ENCODE measurements around the gene IL1F10. TPM values are rescaled to one million over a fixed set of nuclear protein-coding genes. Genes with fewer than 3 reads are reported as not detected.
"Not testable (repeated sequence)": the region's sequence is repeated elsewhere in the genome, so short reads cannot be mapped to it uniquely, and the experiment has no call there.

IL1F10 gene
- total RNA-seq, 1 experiment from 2014 or later = not detected

DNA sequence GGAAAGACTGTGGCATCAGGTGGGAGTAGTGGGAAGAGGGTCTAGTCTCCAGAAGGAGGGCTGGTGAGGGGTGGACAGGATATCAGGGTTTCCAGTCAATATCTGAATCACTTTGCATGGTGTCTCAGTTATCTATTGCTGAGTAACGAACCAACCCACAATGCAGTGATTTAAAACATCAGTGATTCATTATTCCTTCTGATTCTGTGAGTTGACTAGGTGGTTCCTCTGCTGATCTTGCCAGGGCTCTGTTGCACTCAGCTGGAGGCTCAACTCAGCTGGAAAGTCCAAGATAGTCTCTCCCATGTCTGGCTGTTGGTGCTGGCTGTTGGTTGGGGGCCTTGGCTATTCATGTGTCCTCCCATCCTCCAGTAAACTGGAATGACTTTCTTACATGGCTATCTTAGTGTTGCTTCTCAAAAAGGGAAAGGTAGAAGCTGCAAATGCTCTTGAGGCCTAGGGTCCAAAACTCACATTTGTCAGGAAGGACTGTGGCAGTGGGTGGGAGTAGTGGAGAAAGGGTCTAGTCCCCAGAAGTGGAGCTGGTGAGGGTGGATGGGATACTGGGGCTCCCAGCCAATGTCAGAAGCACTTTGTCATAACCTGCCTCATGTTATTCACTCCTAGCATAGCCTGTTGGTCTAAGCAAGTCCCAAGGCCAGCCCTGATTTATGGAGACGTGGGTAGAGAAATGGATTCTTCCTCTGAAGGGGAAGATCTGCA lies 13.9 kb downstream of the IL1F10 start:
- DNase-seq (ENCODE audit: low read depth) = no peak

DNA sequence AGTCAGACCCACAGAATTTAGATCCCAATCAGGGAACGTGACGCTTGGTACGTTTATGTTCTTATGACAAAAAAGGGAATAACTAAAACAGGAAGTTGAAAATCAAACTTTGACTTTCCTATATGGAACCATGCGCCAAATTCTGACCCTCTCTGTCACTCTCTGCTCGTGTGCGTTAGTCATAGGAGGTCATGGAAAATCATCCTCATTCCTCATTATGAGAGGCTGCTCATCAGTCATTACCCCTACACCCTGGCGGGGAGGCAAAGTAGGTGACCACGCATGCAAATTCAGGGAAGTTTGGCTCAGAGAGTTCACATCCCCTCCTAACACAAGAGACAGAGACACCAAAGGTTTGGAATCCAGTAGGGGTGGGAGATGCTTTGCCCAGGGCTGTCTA lies 15.5 kb downstream of the IL1F10 start:
- DNase-seq (ENCODE audit: low read depth) = peak; percentile 16

DNA sequence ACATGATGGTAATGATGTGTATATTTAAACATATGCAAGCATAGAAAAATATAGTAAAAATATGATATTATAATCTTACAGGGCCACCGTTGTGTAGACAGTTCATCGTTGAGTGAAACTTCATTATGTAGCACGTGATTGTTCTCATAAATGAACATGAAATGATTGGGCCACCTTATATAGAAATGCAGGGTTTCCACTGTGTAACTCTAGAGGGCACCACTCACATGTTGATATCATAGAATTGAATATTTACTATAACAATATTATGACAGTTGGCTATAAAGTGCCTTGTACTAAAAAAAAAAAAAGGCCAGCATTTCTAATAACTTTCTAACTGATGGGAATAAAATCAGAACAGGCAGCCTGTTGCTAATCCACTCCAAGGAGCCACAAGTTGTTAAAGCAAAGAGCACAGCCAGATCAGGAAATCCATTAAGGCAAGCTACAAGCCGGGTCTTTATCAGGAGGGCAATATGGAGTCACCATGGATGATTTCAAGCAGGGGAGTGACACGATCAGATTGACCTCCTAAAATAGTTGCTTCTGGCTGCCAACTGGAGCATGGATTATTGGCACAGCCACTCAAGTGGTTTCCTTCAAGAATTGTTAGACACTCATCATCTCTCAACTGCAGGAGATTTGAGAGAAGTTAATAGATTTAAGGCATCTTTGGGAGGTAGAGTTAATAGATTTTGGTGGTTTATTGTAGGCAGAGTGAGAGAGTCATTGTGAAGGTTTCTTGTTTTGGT lies 16.7 kb downstream of the IL1F10 start:
- peak; percentile 17 for DNase-seq (ENCODE audit: low read depth)

DNA sequence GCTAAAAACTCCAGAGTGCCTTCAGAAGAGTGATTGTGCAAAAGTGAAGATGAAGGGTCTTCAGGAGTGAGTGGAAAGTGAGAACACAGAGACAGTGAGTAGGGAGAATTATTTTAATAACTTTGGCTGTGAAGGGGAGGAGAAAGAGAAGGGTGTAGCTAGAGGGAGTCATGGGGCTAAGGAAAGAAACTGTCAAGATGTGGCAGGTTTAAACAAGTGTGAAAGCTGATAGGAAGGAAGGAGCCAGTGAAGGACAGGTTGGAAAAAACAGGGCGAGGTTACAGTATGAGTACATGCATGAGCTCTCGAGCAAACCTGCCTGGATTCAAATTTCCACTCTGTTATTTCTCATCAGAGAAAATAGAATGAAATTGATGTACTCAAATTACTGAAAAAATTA lies 17.8 kb downstream of the IL1F10 start:
- no peak for DNase-seq (ENCODE audit: low read depth)

DNA sequence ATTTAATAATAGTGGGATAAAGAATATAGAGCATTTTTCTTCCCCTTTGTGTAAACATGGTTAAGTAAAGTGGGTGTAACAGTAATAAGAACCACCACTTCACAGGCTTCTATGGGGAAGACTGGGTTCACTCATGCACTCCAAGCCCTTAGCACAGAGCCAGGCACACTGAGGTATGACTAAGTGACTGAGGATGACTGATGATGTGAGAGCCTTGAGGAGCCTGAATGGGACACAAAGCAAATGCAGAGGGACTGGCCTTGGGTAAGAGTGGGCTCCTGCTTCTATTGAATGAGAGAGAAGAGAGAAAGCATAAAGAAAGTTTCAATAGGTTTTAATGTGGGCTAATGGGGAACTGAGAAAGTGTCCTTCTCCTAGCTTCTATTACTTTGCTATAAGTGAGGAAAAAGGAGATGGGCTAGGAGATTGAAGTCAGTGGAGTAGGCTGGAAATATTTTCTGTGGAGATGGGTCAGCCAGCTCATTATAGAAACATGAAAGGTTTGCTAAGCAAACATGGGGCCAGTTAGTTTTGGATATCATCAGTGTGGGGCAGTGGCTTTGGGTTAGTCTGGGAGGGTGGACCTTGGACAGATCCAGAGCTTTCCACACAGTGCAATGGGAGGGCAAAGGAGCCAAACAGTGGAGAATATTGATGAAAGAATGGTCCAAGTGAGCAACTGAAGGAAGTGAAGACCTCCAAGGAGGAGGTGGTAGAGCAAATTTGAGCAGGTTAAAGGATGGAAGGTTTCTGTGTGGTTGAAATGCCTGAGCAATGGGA lies 20.6 kb downstream of the IL1F10 start:
- DNase-seq (ENCODE audit: low read depth) = no peak

DNA sequence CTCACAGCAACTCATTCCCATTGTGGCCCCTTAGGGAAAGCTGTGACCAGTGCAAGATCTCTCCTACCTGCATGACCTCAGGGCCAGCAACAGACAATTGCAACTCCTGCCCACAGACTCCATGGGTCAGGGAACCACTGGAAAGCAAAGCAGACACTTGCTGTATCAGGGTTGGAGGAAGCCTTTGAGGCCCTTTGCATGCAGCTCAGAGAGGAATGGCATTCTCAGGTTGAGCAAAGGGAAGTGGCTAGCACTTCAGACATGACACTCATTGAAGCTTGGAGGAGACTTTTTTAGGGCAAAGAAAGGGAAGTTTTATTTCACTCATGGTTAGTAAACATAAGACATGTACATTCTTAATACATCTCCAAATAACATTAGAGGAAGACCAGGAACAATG lies 22.1 kb downstream of the IL1F10 start:
- no peak for DNase-seq (ENCODE audit: low read depth)

DNA sequence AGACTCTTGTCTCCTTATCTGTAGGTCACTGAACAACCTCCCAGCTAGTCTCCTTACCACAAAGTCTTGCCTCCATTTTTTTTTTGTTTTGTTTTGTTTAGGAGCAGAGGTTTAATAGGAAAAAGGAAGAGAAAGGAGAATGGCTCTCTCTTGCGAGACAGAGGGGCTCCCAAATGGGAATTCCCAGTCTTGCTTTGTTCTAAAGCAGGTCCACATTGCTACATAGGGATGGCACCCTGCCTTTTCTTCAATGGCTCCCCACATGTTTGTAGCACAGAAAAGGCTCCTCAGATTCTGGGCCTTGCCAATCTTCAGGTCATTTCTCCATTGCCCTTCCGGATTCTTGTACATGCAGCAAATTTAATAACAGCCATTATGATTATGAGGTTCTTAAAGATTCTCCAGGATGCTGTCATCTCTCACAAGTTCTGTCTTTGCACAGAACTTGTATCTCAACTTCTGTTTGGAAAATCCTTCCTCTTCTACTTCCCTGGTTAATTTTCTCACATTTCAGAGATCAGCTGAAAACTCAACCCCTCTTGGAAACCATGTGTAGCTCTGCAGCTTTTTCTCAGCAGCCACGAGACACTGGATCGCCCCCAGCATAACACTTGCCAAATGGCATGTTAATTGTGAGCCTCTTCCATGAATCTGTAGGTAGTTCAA lies 23.6 kb downstream of the IL1F10 start:
- DNase-seq (ENCODE audit: low read depth) = no peak

DNA sequence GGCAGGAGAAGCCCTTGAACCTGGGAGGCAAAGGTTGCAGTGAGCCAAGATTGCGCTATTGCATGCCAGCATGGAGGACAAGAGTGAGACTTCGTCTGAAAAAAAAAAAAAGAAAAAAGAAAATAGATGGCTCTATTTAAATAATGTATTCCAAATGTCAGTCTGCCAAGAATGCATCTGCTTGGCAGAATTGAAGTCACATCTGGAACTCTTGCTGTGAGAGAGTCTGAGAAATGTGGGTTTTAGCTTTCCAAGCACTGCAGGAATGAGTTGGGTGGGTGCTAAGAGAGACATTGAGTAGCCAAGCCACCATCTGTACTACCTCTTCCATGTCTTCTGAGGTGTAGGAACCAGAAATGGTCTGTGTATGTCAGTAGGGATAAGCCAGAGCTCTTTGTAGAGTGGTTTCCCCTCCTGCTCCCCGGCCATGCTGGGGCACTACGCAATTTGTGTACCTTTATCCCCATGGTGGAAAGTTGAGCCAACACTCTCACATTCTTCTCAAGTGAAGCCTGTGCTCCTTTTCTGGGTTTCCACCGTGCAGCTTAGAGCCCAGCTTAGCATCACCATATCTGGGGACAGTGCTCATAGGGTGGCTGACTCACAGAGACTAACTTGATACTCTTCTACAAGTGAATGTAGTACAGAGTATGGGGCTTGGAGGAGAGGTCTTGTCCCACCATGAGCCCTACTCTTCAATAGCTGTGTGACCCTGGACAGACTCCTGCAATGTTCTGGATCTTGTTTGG lies 25.3 kb downstream of the IL1F10 start:
- DNase-seq (ENCODE audit: low read depth) = no peak

DNA sequence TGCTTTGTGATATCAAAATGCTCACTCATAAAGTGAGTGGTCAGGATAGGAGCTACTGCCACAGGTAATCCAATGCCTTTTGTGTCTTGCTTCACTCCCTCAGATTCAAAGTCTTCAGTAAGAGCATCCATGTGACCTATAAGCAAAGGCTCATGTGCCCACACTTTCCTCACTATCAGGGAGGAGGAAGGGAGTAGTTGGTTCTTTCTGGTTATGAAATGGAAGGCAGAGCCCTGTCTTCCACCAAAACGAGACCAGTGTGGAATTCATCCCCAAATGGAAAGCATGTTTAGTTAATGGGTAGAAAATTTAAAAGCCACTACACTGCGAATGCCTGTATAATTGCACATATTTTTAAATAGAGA lies 25.8 kb downstream of the IL1F10 start:
- DNase-seq (ENCODE audit: low read depth) = no peak

DNA sequence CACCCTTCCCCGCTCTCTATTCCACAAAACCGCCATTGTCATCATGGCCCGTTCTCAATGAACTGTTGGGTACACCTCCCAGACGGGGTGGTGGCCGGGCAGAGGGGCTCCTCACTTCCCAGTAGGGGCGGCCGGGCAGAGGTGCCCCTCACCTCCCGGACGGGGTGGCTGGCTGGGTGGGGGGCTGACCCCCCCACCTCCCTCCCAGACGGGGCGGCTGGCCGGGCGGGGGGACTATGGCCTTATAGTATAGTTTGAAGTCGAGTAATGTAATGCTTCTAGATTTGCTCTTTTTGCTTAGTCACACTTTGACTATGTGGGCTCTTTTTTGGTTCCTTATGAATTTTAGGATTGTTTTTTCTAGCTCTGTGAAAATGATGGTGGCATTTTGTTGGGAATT lies 28.5 kb downstream of the IL1F10 start:
- DNase-seq (ENCODE audit: low read depth) = not testable (repeated sequence)

DNA sequence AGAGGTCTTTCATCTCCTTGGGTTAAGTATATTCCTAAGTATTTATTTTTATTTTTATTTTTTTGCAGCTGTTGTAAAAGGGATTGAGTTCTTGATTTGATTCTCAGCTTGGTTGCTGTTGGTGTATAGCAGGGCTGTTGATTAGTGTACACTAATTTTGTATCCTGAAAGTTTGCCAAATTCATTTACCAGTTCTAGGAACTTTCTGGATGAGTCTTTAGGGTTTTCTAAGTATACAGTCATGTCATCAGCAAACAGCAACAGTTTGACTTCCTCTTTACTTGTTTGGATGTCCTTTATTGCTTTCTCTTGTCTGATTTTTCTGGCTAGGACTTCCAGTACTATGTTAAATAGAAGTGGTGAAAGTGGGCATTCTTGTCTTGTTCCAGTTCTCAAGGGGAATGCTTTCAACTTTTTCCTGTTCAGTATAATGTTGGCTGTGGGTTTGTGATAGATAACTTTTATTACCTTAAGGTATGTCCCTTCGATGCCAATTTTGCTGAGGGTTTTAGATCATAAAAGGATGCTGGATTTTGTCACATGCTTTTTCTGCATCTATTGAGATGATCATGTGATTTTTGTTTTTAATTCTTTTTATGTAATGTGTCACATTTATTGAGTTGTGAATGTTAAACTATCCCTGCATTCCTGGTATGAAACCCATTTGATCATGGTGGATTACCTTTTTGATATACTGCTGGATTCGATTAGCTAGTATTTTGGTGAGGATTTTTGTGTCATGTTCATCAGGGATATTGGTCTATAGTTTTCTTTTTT lies 29.3 kb downstream of the IL1F10 start:
- not testable (repeated sequence) for DNase-seq (ENCODE audit: low read depth)

DNA sequence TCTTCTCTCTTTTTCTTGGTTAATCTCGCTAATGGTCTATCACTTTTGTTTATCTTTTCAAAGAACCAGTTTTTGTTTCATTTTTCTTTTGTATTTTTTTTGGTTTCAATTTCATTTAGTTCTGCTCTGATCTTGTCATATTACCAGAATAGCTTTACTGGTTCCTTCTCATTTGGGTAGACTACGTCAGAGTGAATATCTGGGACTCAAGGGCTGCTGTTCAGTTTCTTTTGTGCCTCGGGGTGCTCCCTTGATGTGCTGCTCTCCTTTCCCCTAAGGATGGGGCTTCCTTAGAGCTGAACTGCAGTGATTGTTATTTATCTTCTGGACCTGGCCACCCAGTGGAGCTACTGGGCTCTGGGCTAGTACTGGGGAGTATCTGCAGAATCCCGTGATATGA lies 30.3 kb downstream of the IL1F10 start:
- DNase-seq (ENCODE audit: low read depth) = no peak

DNA sequence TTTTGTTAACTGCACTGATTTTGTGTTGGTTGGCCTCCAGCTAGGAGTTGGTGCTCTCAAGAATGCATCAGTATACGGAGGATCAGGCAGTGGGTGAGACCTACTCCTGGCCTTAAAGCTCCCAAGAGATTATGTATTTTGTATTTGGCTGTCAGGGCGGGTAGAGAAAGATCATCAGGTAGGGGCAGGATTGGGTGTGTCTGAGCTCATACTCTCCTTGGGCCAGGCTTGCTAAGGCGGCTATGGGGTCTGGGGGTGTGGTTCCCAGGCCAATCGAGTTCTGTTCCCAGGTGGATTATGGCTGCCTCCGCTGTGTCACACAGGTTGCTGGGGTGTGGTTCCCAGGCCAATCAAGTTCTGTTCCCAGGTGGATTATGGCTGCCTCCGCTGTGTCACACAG lies 30.8 kb downstream of the IL1F10 start:
- no peak for DNase-seq (ENCODE audit: low read depth)

DNA sequence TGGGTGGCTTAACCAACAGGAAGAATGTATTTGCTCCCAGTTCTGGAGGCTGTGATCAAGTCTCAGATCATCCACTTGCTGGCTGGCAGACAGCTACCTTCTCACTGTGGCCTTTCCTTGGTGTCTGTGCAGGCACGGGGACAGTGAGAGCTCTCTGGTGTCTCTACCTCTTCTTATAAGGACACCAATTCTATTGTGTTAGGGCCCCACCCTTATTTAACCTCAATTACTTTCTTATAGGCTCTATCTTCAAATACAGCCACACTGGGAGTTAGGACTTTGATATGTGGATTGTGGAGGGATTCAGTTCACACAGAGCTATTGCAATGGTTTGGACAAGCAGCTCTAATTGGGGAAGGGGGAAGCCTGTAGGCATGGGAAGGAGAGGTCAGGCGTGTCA lies 34.4 kb downstream of the IL1F10 start:
- no peak for DNase-seq (ENCODE audit: low read depth)

DNA sequence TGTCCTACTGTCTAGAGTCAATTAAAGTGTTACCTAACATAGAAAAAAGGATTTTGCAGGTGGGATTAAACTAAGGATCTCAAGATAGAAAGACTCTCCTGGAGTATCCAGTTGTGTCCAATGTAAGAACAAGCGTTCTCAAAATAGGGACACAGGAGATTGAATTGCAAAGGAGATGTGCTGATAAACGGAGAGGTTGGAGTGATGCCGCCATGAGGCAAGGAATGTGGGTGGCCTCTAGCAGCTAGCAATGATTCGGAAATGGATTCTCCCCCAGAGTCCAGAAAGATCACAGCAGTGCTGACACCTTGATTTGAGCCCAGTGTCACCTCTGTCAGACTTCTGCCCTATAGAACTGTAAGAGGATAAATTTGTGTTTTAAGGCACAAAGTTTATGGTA lies 35.5 kb downstream of the IL1F10 start:
- no peak for DNase-seq (ENCODE audit: low read depth)

DNA sequence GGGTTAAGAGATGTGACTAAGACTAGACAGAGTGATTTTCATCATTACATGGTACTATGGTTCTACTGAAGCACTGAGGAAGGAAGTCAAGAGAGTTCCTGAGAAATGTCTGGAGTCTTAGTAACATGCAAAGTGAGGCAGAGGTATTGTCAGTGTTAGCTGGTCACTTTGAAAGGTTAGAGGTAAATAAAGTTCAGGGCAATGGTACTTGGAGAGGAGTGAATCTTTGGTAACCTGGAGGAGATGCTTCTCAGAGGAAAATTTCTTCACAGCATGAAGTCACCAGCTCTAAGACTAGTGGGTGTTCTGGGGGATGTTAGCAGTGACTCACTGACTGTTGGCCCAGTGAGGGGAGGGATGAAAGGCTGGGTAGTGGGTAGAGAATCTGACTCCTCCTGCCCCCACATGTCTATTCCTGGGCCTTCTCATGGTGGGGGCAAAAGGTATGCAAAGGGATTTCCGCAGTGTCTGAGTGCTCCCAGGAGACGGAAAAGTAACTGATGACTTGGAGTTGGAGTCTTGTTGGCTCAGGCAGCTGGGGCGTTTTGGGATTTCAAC lies 36.4 kb downstream of the IL1F10 start:
- DNase-seq (ENCODE audit: low read depth) = no peak

DNA sequence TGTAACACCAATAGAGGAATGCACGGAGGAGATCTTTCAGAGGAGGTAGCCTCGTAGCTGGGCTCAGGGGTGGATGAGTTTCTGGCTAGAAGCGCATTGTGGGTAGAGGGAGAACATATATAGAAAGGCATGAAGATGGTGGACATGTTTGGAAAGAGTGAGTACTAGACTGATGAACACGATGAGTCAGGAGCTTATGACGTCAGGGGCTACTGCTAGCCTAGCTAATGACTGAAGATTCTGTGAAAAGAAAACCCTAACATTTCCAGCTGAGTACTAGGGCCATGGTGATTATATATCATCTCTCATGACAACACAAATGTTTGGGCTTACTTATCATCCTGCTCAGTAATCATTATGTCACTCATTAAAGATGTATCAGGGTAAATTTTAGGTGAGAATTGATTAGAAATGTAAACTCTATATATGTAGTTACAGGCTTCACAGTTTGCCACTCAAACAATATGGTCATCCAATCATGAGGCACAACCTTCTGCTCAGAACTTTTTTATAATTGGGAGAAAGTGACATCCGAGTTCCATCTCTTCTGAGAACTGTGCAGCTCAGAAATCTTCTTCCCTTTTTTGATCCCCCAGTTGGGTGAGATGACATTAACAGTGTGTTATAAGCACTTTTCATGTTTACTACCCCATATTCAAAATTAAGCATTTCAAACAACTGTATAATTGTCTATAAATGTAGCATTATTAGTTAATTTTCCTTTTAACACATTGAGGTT lies 37.4 kb downstream of the IL1F10 start:
- peak; percentile 58 for DNase-seq (ENCODE audit: low read depth)

DNA sequence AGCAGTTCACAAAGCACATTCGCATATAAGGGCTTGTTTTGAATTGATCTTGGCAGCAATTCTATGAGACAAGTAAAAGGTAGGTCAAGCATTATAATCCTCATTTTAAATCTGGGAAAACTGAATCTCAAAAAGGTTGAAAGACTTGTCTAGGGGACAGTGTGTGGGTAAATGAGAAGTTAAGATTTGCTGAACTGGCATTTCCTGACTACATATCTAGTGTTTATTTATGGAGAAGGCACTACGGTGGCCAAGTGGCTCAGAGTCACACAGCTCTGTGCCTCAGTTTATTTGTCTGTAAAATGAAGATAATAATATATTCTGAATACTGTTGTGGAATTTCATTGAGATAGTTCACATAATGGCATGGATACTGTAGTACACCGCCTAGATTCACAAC lies 43.4 kb downstream of the IL1F10 start:
- DNase-seq (ENCODE audit: low read depth) = no peak

DNA sequence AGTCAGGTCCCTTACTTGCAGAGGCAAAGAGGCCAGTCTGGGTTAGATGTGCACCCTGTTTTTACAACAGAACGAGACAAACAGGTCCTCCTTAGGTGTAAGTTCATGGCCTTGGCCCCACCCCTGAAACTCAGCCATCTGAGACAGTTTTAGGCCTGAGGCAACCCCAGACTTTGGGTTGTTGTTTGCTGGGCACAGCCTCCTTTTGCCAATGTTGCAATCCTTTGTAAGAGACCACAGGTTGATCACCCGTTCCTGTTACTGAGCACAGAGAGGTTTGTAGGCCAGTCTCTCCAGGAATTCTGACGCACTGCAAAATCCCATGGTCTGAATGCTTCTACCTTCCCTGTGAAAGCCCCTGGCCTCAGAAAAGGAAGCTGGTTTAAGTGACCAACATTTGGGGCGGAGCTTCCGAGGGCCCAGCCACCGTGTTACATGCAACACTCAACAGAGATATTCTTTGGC lies 44.1 kb downstream of the IL1F10 start:
- DNase-seq (ENCODE audit: low read depth) = no peak

DNA sequence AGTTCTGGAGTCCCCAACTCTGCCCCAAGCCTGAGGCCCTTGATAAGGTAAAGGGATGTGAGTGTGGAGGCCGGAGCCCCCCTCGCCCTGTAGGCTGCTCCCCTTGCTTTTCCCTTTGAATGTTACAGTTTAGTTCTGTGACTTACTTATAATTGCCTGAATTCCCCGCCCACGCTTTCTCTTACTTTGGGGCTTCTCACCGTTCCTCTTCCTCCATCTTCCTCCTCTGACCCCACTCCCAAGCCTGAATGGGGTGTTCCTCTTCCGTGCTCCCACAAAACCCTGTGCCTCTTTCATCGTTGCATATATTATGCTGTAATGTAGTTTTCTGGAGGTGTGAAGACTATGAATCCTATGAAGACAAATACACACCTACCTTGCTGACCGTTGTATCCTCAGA lies 44.7 kb downstream of the IL1F10 start:
- no peak for DNase-seq (ENCODE audit: low read depth)

Measured in RPMI7951 (cell line).